ENCODE results near the gene EEF2K.

DNA sequence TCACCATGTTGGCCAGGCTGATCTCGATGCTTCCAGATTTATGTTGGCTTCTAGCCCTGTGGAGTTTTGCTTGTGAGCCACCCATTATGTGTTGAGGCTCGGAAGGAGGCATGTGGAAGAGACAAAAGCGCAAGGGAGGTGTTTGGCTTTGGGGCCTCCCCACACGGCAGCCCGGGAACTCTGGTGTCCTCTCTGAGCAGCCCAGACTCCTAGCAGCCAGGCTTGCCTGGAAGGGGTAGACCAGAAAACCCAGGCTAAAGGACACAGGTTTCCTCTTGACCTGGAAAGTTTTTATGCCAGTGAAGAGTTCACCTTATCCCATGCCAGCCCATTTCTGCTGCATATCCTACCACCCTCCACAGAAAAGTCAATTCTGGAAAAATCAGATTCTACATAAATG, 22.7 kb upstream of the EEF2K start:
- TF ChIP-seq POLR2A (IDR thresholded peaks at IDR 0.05), result no peak
- no peak for TF ChIP-seq POLR2AphosphoS5 (IDR thresholded peaks at IDR 0.05)
- TF ChIP-seq EP300 (IDR thresholded peaks at IDR 0.05), result no peak
- no peak for TF ChIP-seq CTCF (IDR thresholded peaks at IDR 0.05)

Data from sigmoid colon (tissue), 4 donors.